ENCODE results near the gene ENDOU. TPM values are rescaled to one million over a fixed set of nuclear protein-coding genes. Genes with fewer than 3 reads are reported as not detected.
A peak's percentile ranks its signal among the peaks of the same experiment; 100 is the strongest.

The ENDOU gene
- total and polyA plus RNA-seq, 10 donors, result 0.05 to 0.92 (median 0.24) TPM; not detected in 4

GRCh38 chr12:47736216-47736615 lies 10.9 kb upstream of the ENDOU start:
- 60 to 76% (median 68%) methylated on average over 2 to 4 of the region's 4 CpGs for WGBS, 5 donors

GRCh38 chr12:47735649-47736048 lies 10.4 kb upstream of the ENDOU start:
- H3K36me3 ChIP-seq, result peaks cover 0 to 18% (median 0%) of the 10 kb centered on the region in 6 donors
- no peaks in the 10 kb centered on the region for H3K9me3 ChIP-seq
- no peak for TF ChIP-seq CTCF (IDR thresholded peaks at IDR 0.05 in 8 of 11, conservative IDR thresholded peaks at IDR 0.05 in 3 of 11)
- no peak for TF ChIP-seq POLR2AphosphoS5 (IDR thresholded peaks at IDR 0.05)
- no peak for TF ChIP-seq POLR2A (IDR thresholded peaks at IDR 0.05)
- intact Hi-C loops (cut with DNase I; ENCODE audit: low total_unique reads), result no loop called here
- peak; percentile 64 for DNase-seq
- H3K4me1 ChIP-seq, result peaks cover 7 to 63% (median 54%) of the 10 kb centered on the region in 6 donors
- H3K4me3 ChIP-seq, result no peak overlapping the region
- H3K27ac ChIP-seq, result peak overlapping the region in 7 of 8 donors; percentile 8 to 81 (median 65)
- 88 to 94% (median 91%) methylated on average over 10 to 11 of the region's 11 CpGs for WGBS, 5 donors
- H3K27me3 ChIP-seq (replicated peaks in 1 of 7), result no peaks in the 10 kb centered on the region

More at GRCh38 chr12:47736216-47736615, 10.9 kb upstream of the ENDOU start:
- H3K36me3 ChIP-seq, result peaks cover 0 to 18% (median 0%) of the 10 kb centered on the region in 6 donors
- intact Hi-C loops (cut with DNase I; ENCODE audit: low total_unique reads), result no loop called here
- no peak for DNase-seq
- H3K27ac ChIP-seq, result peak overlapping the region; percentile 3 to 81 (median 63)
- H3K4me1 ChIP-seq, result peaks cover 13 to 69% (median 59%) of the 10 kb centered on the region in 6 donors
- no peaks in the 10 kb centered on the region for H3K9me3 ChIP-seq
- TF ChIP-seq POLR2A (IDR thresholded peaks at IDR 0.05) (no peak), CTCF (IDR thresholded peaks at IDR 0.05 in 8 of 11, conservative IDR thresholded peaks at IDR 0.05 in 3 of 11) (no peak), POLR2AphosphoS5 (IDR thresholded peaks at IDR 0.05) (no peak)
- H3K4me3 ChIP-seq, result no peak overlapping the region
- no peaks in the 10 kb centered on the region for H3K27me3 ChIP-seq (replicated peaks in 1 of 7)

- no peak overlapping the region for H3K4me3 ChIP-seq
- TF ChIP-seq POLR2AphosphoS5 (IDR thresholded peaks at IDR 0.05), result peak; percentile 12 to 62 (median 57)
- no peak for TF ChIP-seq CTCF (IDR thresholded peaks at IDR 0.05 in 8 of 11, conservative IDR thresholded peaks at IDR 0.05 in 3 of 11)
- no peak for TF ChIP-seq POLR2A (IDR thresholded peaks at IDR 0.05)
- intact Hi-C loops (cut with DNase I; ENCODE audit: low total_unique reads), result no loop called here
- peaks cover 0 to 18% (median 0%) of the 10 kb centered on the region in 6 donors for H3K36me3 ChIP-seq
- no peak for DNase-seq
- H3K9me3 ChIP-seq, result no peaks in the 10 kb centered on the region
- H3K27me3 ChIP-seq (replicated peaks in 1 of 7), result no peaks in the 10 kb centered on the region
- peaks cover 6 to 56% (median 47%) of the 10 kb centered on the region in 6 donors for H3K4me1 ChIP-seq
- 65 to 79% (median 75%) methylated on average over 8 to 12 of the region's 12 CpGs for WGBS, 5 donors
- peak overlapping the region in 6 of 8 donors; percentile 8 to 81 (median 68) for H3K27ac ChIP-seq
These were observed 9.6 kb upstream of the ENDOU start for GRCh38 chr12:47734725-47735480.

GRCh38 chr12:47733142-47733541 lies 7.9 kb upstream of the ENDOU start:
- intact Hi-C loops (cut with DNase I; ENCODE audit: low total_unique reads), result no loop called here
- no peak for DNase-seq
- Histone ChIP-seq H3K9me3 (no peaks in the 10 kb centered on the region), H3K4me1 (peaks cover 6 to 44% (median 37%) of the 10 kb centered on the region in 6 donors), H3K27me3 (replicated peaks in 1 of 7) (no peaks in the 10 kb centered on the region), H3K27ac (no peak overlapping the region), H3K36me3 (peaks cover 0 to 20% (median 0%) of the 10 kb centered on the region in 6 donors), H3K4me3 (no peak overlapping the region)
- TF ChIP-seq CTCF (IDR thresholded peaks at IDR 0.05 in 8 of 11, conservative IDR thresholded peaks at IDR 0.05 in 3 of 11), result no peak
- no peak for TF ChIP-seq POLR2AphosphoS5 (IDR thresholded peaks at IDR 0.05)
- no peak for TF ChIP-seq POLR2A (IDR thresholded peaks at IDR 0.05)
- 75 to 93% (median 86%) methylated on average over 3 to 4 of the region's 4 CpGs for WGBS, 5 donors
